Vagina (tissue), 2 donors: Measurements from ENCODE around the gene PCDH17. TPM values are rescaled to one million over a fixed set of nuclear protein-coding genes. Genes with fewer than 3 reads are reported as not detected.

Source experiments
- DNase-seq, 2 donors: peaks; one replicate each; pipeline ENCODE4 v3.0.0-alpha.2; 2017; ENCODE audit errors: extremely low spot score in 2 of 2
- H3K27ac ChIP-seq: fragments of 200-600 bp; sonication (generic); one replicate; pipeline ENCODE4 v1.5.1; 2019
- H3K27me3 ChIP-seq: fragments of 200-600 bp; sonication (generic); one replicate; pipeline ENCODE4 v1.5.1; 2019
- H3K36me3 ChIP-seq, 2 donors: fragments of 200-600 bp; sonication (generic); one replicate each; pipeline ENCODE4 v1.5.1; 2017 to 2019
- H3K4me1 ChIP-seq: fragments of 200-600 bp; sonication (generic); one replicate; pipeline ENCODE4 v1.5.1; 2019
- H3K4me3 ChIP-seq, 2 donors: fragments of 200-600 bp; sonication (generic); 1 replicate in 1 of 2; 2 replicates in 1 of 2; pipeline ENCODE4 v1.5.1; 2016 to 2019
- H3K9me3 ChIP-seq: fragments of 200-600 bp; sonication (generic); one replicate; pipeline ENCODE4 v1.5.1; 2019
- POLR2A ChIP-seq, 2 donors: fragments of 450-650 bp; IDR thresholded peaks; one replicate each; pipeline ENCODE4 v1.6.1; 2017; ENCODE audit warnings: antibody characterized with exemption in 2 of 2, mild to moderate bottlenecking in 2 of 2, moderate library complexity in 2 of 2
- POLR2AphosphoS5 ChIP-seq, 2 donors: sonication (generic); formaldehyde crosslinking; IDR thresholded peaks; one replicate each; pipeline ENCODE4 v1.9.0; 2017; ENCODE audit warnings: antibody characterized with exemption in 2 of 2, mild to moderate bottlenecking in 2 of 2, low read depth in 1 of 2; ENCODE audit not compliant: insufficient read depth in 1 of 2
- intact Hi-C: fragments of 100-400 bp; cut with DNase I; formaldehyde crosslinking; loops from one replicate; pipeline ENCODE4 v1.15.1; 2023
- total RNA-seq: library from RNA; depleted of rRNA; stranded (reverse); fragments of >200 nt; gene quantifications from one replicate; pipeline ENCODE4 v1.2.3, GENCODE V29; 2016
- TF ChIP-seq, protein P1 (sequence below), 3 experiments: fragments of 450-650 bp in 2 of 3; fragments of 200-600 bp in 1 of 3; sonication (generic) in 1 of 3; IDR thresholded peaks; one replicate each; pipeline ENCODE4 v1.5.1; 2017 to 2019; ENCODE audit warnings: antibody characterized with exemption in 3 of 3, mild to moderate bottlenecking in 2 of 3, moderate library complexity in 2 of 3

The PCDH17 gene
- total RNA-seq, 1 donor from 2014 or later: 10.1 TPM

DNA sequence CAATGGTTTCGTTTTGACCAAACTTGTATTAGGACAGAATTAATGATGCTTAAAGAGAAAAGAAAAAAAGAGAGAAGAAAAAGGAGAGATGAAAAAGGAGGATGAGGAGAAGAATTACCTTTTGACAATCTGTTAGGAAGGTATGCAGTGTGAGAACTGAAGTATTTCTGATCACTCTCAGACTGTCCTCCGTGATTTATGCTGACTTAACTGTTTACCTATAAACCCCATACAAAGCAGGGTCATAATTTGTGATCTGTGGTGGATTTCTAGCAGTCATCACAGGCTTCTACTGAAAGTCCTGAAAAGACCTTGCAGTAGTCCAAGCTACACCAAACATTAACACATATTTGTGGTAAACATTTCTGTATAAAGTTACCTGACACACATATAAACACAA is 93.9 kb downstream of the PCDH17 start:
- Histone ChIP-seq H3K9me3 (no peaks in the 10 kb centered on the region), H3K4me3 (no peak overlapping the region), H3K36me3 (no peaks in the 10 kb centered on the region), H3K4me1 (no peaks in the 10 kb centered on the region), H3K27ac (no peak overlapping the region), H3K27me3 (no peaks in the 10 kb centered on the region)
- intact Hi-C loops: no loop called here
- no peak for DNase-seq
- no peak for TF ChIP-seq POLR2AphosphoS5 (IDR thresholded peaks at IDR 0.05; ENCODE audit: insufficient read depth in 1 of 2, low read depth in 1 of 2)
- TF ChIP-seq POLR2A (IDR thresholded peaks at IDR 0.05): no peak
- TF ChIP-seq, protein P1, sequence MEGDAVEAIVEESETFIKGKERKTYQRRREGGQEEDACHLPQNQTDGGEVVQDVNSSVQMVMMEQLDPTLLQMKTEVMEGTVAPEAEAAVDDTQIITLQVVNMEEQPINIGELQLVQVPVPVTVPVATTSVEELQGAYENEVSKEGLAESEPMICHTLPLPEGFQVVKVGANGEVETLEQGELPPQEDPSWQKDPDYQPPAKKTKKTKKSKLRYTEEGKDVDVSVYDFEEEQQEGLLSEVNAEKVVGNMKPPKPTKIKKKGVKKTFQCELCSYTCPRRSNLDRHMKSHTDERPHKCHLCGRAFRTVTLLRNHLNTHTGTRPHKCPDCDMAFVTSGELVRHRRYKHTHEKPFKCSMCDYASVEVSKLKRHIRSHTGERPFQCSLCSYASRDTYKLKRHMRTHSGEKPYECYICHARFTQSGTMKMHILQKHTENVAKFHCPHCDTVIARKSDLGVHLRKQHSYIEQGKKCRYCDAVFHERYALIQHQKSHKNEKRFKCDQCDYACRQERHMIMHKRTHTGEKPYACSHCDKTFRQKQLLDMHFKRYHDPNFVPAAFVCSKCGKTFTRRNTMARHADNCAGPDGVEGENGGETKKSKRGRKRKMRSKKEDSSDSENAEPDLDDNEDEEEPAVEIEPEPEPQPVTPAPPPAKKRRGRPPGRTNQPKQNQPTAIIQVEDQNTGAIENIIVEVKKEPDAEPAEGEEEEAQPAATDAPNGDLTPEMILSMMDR (IDR thresholded peaks at IDR 0.05): no peak

DNA sequence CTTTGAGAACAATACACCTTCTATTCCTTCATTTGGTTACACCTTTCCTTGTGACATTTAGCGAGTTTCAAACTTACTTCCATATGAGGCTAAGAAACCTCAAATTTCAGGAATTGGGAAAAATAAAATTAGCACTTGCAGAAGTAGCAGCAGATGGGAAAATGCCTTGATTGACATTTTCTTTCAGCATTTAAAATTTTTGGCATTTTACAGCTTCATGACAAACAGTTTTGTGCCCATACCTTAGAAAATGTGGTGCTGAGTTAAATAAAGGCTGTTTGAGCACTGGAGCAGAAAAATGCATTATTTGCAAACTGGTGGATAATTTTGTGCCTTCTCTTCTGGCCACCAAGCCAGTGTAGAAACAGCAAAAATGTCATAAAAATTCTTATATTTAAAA is 95.4 kb downstream of the PCDH17 start:
- Histone ChIP-seq H3K4me3 (no peak overlapping the region), H3K27ac (no peak overlapping the region), H3K36me3 (no peaks in the 10 kb centered on the region), H3K27me3 (no peaks in the 10 kb centered on the region), H3K4me1 (no peaks in the 10 kb centered on the region), H3K9me3 (no peaks in the 10 kb centered on the region)
- no peak for TF ChIP-seq POLR2A (IDR thresholded peaks at IDR 0.05)
- no peak for TF ChIP-seq POLR2AphosphoS5 (IDR thresholded peaks at IDR 0.05; ENCODE audit: insufficient read depth in 1 of 2, low read depth in 1 of 2)
- TF ChIP-seq, protein P1 (IDR thresholded peaks at IDR 0.05): no peak
- no peak for DNase-seq
- intact Hi-C loops: no loop called here

DNA sequence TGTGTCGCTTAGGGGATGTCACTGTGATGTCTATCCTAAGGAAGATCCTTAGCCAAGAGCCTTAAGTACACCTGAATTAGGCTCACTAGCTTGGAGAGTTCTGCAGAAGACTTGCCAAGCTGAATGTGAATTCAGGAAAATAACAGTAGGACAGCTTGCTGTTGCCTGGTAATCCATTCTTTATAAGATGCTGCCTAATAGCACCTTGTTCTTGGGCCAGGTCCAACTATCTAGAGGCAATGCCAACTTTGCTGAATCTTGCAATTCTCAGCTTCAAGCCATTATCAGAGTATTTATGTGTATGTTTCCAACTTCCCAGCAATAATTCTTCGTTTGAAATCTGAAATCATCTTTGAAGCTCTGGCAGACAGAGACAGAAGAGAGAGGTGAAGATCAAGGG is 102.8 kb downstream of the PCDH17 start:
- TF ChIP-seq POLR2A (IDR thresholded peaks at IDR 0.05) (no peak), POLR2AphosphoS5 (IDR thresholded peaks at IDR 0.05; ENCODE audit: insufficient read depth in 1 of 2, low read depth in 1 of 2) (no peak)
- TF ChIP-seq, protein P1 (IDR thresholded peaks at IDR 0.05): no peak
- no peaks in the 10 kb centered on the region for H3K4me1 ChIP-seq
- no peaks in the 10 kb centered on the region for H3K36me3 ChIP-seq
- H3K27me3 ChIP-seq: no peaks in the 10 kb centered on the region
- no peak overlapping the region for H3K27ac ChIP-seq
- H3K9me3 ChIP-seq: no peaks in the 10 kb centered on the region
- no peak for DNase-seq
- intact Hi-C loops: no loop called here
- no peak overlapping the region for H3K4me3 ChIP-seq

DNA sequence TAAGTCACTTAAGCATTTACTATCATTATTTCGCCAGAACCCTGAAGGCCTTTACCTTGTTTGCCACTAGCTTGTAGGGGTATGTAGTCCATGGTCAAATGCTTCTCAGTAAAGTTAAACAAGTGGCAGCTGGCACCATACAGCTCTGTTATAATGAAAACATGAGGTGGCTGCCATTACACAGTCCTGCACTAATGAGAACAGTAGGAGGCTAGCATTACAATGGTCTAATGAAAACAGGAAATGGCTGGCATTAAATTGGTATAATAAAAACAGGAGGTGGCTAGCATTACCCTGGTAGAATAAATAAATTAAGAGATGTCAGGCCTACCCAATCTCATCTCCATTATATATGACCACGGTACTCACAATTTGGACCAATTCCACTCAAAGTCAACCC is 107.5 kb downstream of the PCDH17 start:
- DNase-seq: no peak
- intact Hi-C loops: no loop called here

DNA sequence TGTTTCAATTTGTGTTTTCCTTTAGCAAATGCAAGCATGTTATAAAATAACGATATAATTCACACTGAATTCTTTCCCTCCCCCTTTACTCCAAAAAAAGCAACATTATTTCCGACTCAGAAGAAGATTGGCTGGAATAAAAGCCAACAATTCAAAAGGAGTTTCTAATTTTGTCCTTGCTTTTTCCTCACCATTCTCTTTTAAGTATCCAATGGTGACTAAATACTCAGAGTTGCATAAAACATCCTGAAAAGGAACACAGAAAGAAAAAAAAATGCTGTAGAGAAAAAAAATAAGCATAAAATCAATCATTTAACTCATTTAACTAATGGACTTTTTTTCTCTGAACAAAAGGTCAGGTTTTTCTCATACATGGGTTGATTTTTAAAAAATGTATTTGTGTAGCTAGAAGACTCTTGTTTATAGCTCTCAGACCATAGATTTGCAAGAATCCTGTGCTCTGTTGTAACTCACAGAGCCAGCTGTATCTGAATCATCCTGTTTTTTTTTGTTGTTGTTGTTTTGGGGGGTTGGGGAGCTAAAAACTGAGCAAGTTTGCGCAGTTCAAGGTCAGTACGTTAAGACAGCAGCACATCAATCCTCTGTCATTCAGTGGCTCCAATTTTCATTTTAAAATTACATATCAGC is 108.1 kb downstream of the PCDH17 start:
- intact Hi-C loops: no loop called here
- Histone ChIP-seq H3K4me1 (no peaks in the 10 kb centered on the region), H3K4me3 (no peak overlapping the region), H3K27ac (no peak overlapping the region), H3K36me3 (no peaks in the 10 kb centered on the region), H3K9me3 (no peaks in the 10 kb centered on the region), H3K27me3 (no peaks in the 10 kb centered on the region)
- TF ChIP-seq POLR2AphosphoS5 (IDR thresholded peaks at IDR 0.05; ENCODE audit: insufficient read depth in 1 of 2, low read depth in 1 of 2) (no peak), POLR2A (IDR thresholded peaks at IDR 0.05) (no peak)
- TF ChIP-seq, protein P1 (IDR thresholded peaks at IDR 0.05): no peak
- DNase-seq: no peak

More for the DNA sequence above, 107.5 kb downstream of the PCDH17 start:
- Histone ChIP-seq H3K4me1 (no peaks in the 10 kb centered on the region), H3K27ac (no peak overlapping the region), H3K4me3 (no peak overlapping the region), H3K27me3 (no peaks in the 10 kb centered on the region), H3K36me3 (no peaks in the 10 kb centered on the region), H3K9me3 (no peaks in the 10 kb centered on the region)
- TF ChIP-seq, protein P1 (IDR thresholded peaks at IDR 0.05): no peak
- TF ChIP-seq POLR2A (IDR thresholded peaks at IDR 0.05): no peak
- TF ChIP-seq POLR2AphosphoS5 (IDR thresholded peaks at IDR 0.05; ENCODE audit: insufficient read depth in 1 of 2, low read depth in 1 of 2): no peak
